NCI-H524 treated with DMSO at 0.1 percent for 48 hours (cell line): ENCODE results near the gene BCKDHA.
"Not testable (repeated sequence)": the region's sequence is repeated elsewhere in the genome, so short reads cannot be mapped to it uniquely, and the experiment has no call there.

ENCODE experiments used
- DNase-seq: peaks from one replicate; lab custom pipeline; 2025; lab: John Stamatoyannopoulos, UW

Gene BCKDHA

GRCh38 chr19:41366089-41366488, 31.5 kb upstream of the BCKDHA start:
- no peak for DNase-seq

- no peak for DNase-seq
Observed at GRCh38 chr19:41367848-41368301, 29.7 kb upstream of the BCKDHA start.

- no peak for DNase-seq
Observed at GRCh38 chr19:41369769-41370168, 27.8 kb upstream of the BCKDHA start.

GRCh38 chr19:41371119-41371518, 26.5 kb upstream of the BCKDHA start:
- DNase-seq = not testable (repeated sequence)

GRCh38 chr19:41371541-41371940, 26.1 kb upstream of the BCKDHA start:
- DNase-seq = no peak

GRCh38 chr19:41372501-41372900, 25.1 kb upstream of the BCKDHA start:
- DNase-seq = no peak

GRCh38 chr19:41373993-41374392, 23.6 kb upstream of the BCKDHA start:
- DNase-seq = peak; percentile 93

GRCh38 chr19:41376241-41376997, 21.2 kb upstream of the BCKDHA start, which contains the start of gene TMEM91:
TSS of gene TMEM91 (plus strand) at chr19:41376533. CDS start at chr19:41378310, 1,777 bp downstream.
- no peak for DNase-seq

GRCh38 chr19:41376998-41377365, 20.6 kb upstream of the BCKDHA start:
- no peak for DNase-seq

GRCh38 chr19:41377977-41378709, 19.5 kb upstream of the BCKDHA start:
- DNase-seq = peak; percentile 15

GRCh38 chr19:41381536-41381935, 16.1 kb upstream of the BCKDHA start:
- not testable (repeated sequence) for DNase-seq

GRCh38 chr19:41384351-41384750, 13.3 kb upstream of the BCKDHA start:
- DNase-seq = no peak

GRCh38 chr19:41386442-41386841, 11.2 kb upstream of the BCKDHA start:
- DNase-seq = no peak

GRCh38 chr19:41391618-41392017, 6.0 kb upstream of the BCKDHA start:
- no peak for DNase-seq

- DNase-seq = no peak
Observed at GRCh38 chr19:41392775-41393174, 4.8 kb upstream of the BCKDHA start.

- no peak for DNase-seq
Observed at GRCh38 chr19:41395355-41395754, 2.3 kb upstream of the BCKDHA start.

- DNase-seq = no peak
Observed at GRCh38 chr19:41398050-41398418, 416 bp downstream of the BCKDHA start.

- no peak for DNase-seq
Observed at GRCh38 chr19:41398598-41398997, 980 bp downstream of the BCKDHA start.

- no peak for DNase-seq
Observed at GRCh38 chr19:41399091-41399490, 1.5 kb downstream of the BCKDHA start.

- no peak for DNase-seq
Observed at GRCh38 chr19:41399525-41399924, 1.9 kb downstream of the BCKDHA start.

GRCh38 chr19:41401483-41401882, 3.9 kb downstream of the BCKDHA start:
- no peak for DNase-seq

GRCh38 chr19:41402010-41402409, 4.4 kb downstream of the BCKDHA start:
- no peak for DNase-seq

GRCh38 chr19:41403181-41403970, 5.8 kb downstream of the BCKDHA start:
- DNase-seq = no peak
